ENCODE data around the gene PCK2. TPM values are rescaled to one million over a fixed set of nuclear protein-coding genes. Genes with fewer than 3 reads are reported as not detected.

The PCK2 gene
- total RNA-seq, 1 experiment from 2014 or later, result 48.9 TPM

- Mint-ChIP-seq H3K9me3 (no peaks in the 10 kb centered on the region), H3K36me3 (ENCODE audit: insufficient read depth in 1 of 3, low read depth in 3 of 3) (peaks cover 3 to 45% (median 44%) of the 10 kb centered on the region in 3 experiments), H3K27me3 (ENCODE audit: low read depth) (no peaks in the 10 kb centered on the region), H3K4me1 (peaks cover 24% of the 10 kb centered on the region in 2 experiments), H3K27ac (no peak overlapping the region), H3K4me3 (peak overlapping the region in 1 of 2 experiments; percentile 99; a peak in 4 of 5 replicates)
- Histone ChIP-seq H3K14ac (ENCODE audit: insufficient read depth, low read length) (no peak overlapping the region), H4K20me1 (ENCODE audit: control insufficient read depth, insufficient read depth, insufficient read length) (no peaks in the 10 kb centered on the region), H3K9me3 (ENCODE audit: control insufficient read depth, low read depth, low read length) (no peaks in the 10 kb centered on the region), H2BK15ac (ENCODE audit: low read depth, low read length) (no peak overlapping the region), H2AK5ac (ENCODE audit: insufficient read length, low read length) (no peak overlapping the region), H4K8ac (replicated peaks; ENCODE audit: insufficient read length, low read depth, low read length) (no peak overlapping the region), H3K18ac (ENCODE audit: insufficient read length, low read depth, low read length) (no peak overlapping the region), H3K23ac (ENCODE audit: insufficient read length, low read depth, low read length) (no peak overlapping the region), H2BK120ac (ENCODE audit: low read depth, low read length, poor library complexity, severe bottlenecking) (no peak overlapping the region), H3K9ac (ENCODE audit: extremely low read depth, insufficient read length, low read length) (peak overlapping the region; percentile 11), H2AFZ (ENCODE audit: low read length) (no peak overlapping the region), H3K27ac (ENCODE audit: insufficient read length, low read depth, low read length) (no peak overlapping the region), H3T11ph (ENCODE audit: low read length) (no peak overlapping the region), H3K4me1 (ENCODE audit: insufficient read depth, low read length) (no peaks in the 10 kb centered on the region), H3K23me2 (ENCODE audit: insufficient read length, low read depth, low read length, poor library complexity, severe bottlenecking) (peaks cover 19% of the 10 kb centered on the region), H3K56ac (ENCODE audit: insufficient read length, low read depth, low read length) (no peak overlapping the region), H2BK20ac (ENCODE audit: low read depth, low read length, poor library complexity, severe bottlenecking) (no peak overlapping the region), H3K79me1 (ENCODE audit: insufficient read depth, low read depth, low read length, poor library complexity, severe bottlenecking) (peaks cover 4% of the 10 kb centered on the region), H4K91ac (ENCODE audit: insufficient read length, low read depth, low read length) (no peak overlapping the region), H3K4me2 (ENCODE audit: insufficient read depth, insufficient read length, low read length) (peak overlapping the region; percentile 83), H3K4ac (ENCODE audit: low read depth, low read length) (no peak overlapping the region), H2BK5ac (ENCODE audit: insufficient read length, low read length) (no peak overlapping the region), H2BK12ac (ENCODE audit: insufficient read length, low read depth, low read length) (no peak overlapping the region), H4K5ac (ENCODE audit: insufficient read length, low read depth, low read length) (no peak overlapping the region), H3K27me3 (ENCODE audit: insufficient read depth, low read length) (no peaks in the 10 kb centered on the region), H3K79me2 (ENCODE audit: insufficient read depth, low read length) (peaks cover 8% of the 10 kb centered on the region; the same call in 1 of the 2 replicates)
- no CpG with 5 or more reads among the region's 2 CpGs for WGBS (ENCODE audit: extremely low coverage, insufficient read length, low lambda C conversion rate)
- no peak for DNase-seq
- no peak for TF ChIP-seq CTCF (conservative IDR thresholded peaks at IDR 0.05)
These were observed 51.1 kb downstream of the PCK2 start for GRCh38 chr14:24145219-24145618.

Data from H9 (cell line).